ENCODE measurements around the gene GPR78. TPM values are rescaled to one million over a fixed set of nuclear protein-coding genes. Genes with fewer than 3 reads are reported as not detected.

Gene GPR78
- total and polyA plus RNA-seq, 2 donors = 0.05 to 0.91 TPM

- no peak overlapping the region for H3K27ac ChIP-seq (ENCODE audit: low read depth in 1 of 2, low read length in 1 of 2)
- no peak overlapping the region for H3K4me3 ChIP-seq (ENCODE audit: low read length in 2 of 2)
- DNase-seq (ENCODE audit: low read depth in 6 of 9, low spot score in 9 of 9) = no peak
- no peaks in the 10 kb centered on the region for H3K27me3 ChIP-seq (ENCODE audit: control insufficient read depth in 2 of 2, insufficient read depth in 1 of 2, low read length in 1 of 2)
- no peaks in the 10 kb centered on the region for H3K36me3 ChIP-seq (ENCODE audit: control insufficient read depth in 2 of 2, insufficient read depth in 2 of 2, low read length in 1 of 2)
- H3K9me3 ChIP-seq (ENCODE audit: control insufficient read depth in 2 of 2, insufficient read depth in 1 of 2, low read length in 1 of 2) = no peaks in the 10 kb centered on the region
- 87% methylated on average over 9 of the region's 9 CpGs for WGBS
- H3K4me1 ChIP-seq (ENCODE audit: control insufficient read depth in 2 of 2, insufficient read depth in 2 of 2, low read length in 2 of 2) = no peaks in the 10 kb centered on the region
These were observed 29.5 kb upstream of the GPR78 start for GRCh38 chr4:8550691-8551090.

DNA sequence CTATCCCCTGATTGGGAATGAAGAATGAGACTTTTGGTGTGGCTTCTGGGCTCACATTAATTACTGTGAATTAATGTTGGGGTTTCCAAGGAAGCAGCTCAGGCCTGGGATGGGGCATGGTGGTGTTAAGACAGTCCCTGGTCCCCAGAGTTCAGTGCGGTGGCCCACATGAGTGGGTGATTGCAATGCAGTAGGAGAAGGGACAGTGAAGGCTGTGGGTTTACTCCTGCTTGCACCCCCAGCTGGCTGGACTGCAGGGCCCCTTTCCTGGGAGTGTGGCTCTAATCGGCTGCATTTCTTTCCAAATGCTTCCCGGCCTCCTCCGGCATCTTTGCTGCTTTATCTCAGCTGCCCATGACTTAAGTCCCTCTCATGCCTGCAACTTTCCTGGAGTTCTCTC lies 28.2 kb upstream of the GPR78 start:
- Histone ChIP-seq H3K4me1 (ENCODE audit: control insufficient read depth in 2 of 2, insufficient read depth in 2 of 2, low read length in 2 of 2) (no peaks in the 10 kb centered on the region), H3K27ac (ENCODE audit: low read depth in 1 of 2, low read length in 1 of 2) (no peak overlapping the region), H3K36me3 (ENCODE audit: control insufficient read depth in 2 of 2, insufficient read depth in 2 of 2, low read length in 1 of 2) (no peaks in the 10 kb centered on the region), H3K4me3 (ENCODE audit: low read length in 2 of 2) (no peak overlapping the region), H3K27me3 (ENCODE audit: control insufficient read depth in 2 of 2, insufficient read depth in 1 of 2, low read length in 1 of 2) (no peaks in the 10 kb centered on the region), H3K9me3 (ENCODE audit: control insufficient read depth in 2 of 2, insufficient read depth in 1 of 2, low read length in 1 of 2) (no peaks in the 10 kb centered on the region)
- WGBS = 94% methylated on average over 4 of the region's 4 CpGs
- DNase-seq (ENCODE audit: low read depth in 6 of 9, low spot score in 9 of 9) = no peak

DNA sequence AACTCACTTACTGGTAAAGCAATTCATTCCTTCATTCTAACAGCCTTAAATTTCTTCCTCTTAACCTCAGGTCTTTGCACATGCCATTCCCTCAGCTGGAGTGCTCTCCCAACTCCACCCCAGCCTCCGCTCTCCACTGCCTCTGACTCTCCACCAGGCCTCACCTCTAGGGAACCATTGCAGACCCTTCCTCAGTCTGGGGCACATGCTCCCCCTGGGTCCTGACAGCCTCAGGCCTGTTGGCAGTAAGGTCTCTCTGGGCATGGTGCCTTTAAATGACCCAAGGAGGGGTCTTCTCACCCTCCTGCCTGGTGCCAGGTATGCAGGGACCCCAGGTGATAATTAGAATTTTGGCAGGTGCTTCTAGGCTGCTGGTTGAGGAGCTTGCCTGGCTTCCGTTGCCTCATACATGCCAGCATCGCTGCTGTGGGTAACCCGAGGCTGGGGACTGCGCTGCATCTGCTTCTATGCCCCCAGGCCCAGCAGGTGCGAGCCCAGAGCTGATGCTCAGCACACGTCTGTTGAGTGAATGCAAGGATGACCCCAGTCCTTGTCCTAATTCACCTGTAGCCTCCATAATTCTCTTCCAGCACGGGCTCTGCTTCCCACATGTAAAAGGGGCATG lies 27.5 kb upstream of the GPR78 start:
- Histone ChIP-seq H3K4me1 (ENCODE audit: control insufficient read depth in 2 of 2, insufficient read depth in 2 of 2, low read length in 2 of 2) (no peaks in the 10 kb centered on the region), H3K9me3 (ENCODE audit: control insufficient read depth in 2 of 2, insufficient read depth in 1 of 2, low read length in 1 of 2) (no peaks in the 10 kb centered on the region), H3K27me3 (ENCODE audit: control insufficient read depth in 2 of 2, insufficient read depth in 1 of 2, low read length in 1 of 2) (no peaks in the 10 kb centered on the region), H3K27ac (ENCODE audit: low read depth in 1 of 2, low read length in 1 of 2) (no peak overlapping the region), H3K36me3 (ENCODE audit: control insufficient read depth in 2 of 2, insufficient read depth in 2 of 2, low read length in 1 of 2) (no peaks in the 10 kb centered on the region), H3K4me3 (ENCODE audit: low read length in 2 of 2) (no peak overlapping the region)
- no peak for DNase-seq (ENCODE audit: low read depth in 6 of 9, low spot score in 9 of 9)
- 95% methylated on average over 8 of the region's 8 CpGs for WGBS

GRCh38 chr4:8553216-8553615 lies 27.0 kb upstream of the GPR78 start:
- Histone ChIP-seq H3K27me3 (ENCODE audit: control insufficient read depth in 2 of 2, insufficient read depth in 1 of 2, low read length in 1 of 2) (no peaks in the 10 kb centered on the region), H3K27ac (ENCODE audit: low read depth in 1 of 2, low read length in 1 of 2) (no peak overlapping the region), H3K9me3 (ENCODE audit: control insufficient read depth in 2 of 2, insufficient read depth in 1 of 2, low read length in 1 of 2) (no peaks in the 10 kb centered on the region), H3K36me3 (ENCODE audit: control insufficient read depth in 2 of 2, insufficient read depth in 2 of 2, low read length in 1 of 2) (no peaks in the 10 kb centered on the region), H3K4me3 (ENCODE audit: low read length in 2 of 2) (no peak overlapping the region), H3K4me1 (ENCODE audit: control insufficient read depth in 2 of 2, insufficient read depth in 2 of 2, low read length in 2 of 2) (no peaks in the 10 kb centered on the region)
- WGBS = 88% methylated on average over 8 of the region's 8 CpGs
- DNase-seq (ENCODE audit: low read depth in 6 of 9, low spot score in 9 of 9) = no peak

DNA sequence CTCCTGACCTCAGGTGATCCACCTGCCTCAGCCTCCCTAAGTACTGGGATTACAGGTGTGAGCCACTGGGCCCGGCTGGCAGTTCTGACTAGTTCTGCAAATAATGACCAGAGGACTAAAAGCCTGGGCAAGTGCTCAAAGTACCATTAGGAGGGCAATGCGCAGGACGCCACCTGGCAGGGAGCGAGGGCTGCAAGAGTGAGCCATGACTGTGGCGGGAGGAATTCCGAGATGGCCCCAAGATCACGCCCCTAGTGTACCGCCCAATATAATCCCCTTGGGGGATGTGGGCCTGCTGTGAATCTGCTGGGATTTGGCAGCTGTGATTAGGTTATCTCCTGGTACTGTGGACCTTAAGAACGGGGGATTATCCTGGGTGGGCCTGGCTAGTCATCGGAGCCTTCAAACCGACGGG lies 26.2 kb upstream of the GPR78 start:
- no peaks in the 10 kb centered on the region for H3K27me3 ChIP-seq (ENCODE audit: control insufficient read depth in 2 of 2, insufficient read depth in 1 of 2, low read length in 1 of 2)
- no peak for DNase-seq (ENCODE audit: low read depth in 6 of 9, low spot score in 9 of 9)
- H3K9me3 ChIP-seq (ENCODE audit: control insufficient read depth in 2 of 2, insufficient read depth in 1 of 2, low read length in 1 of 2) = no peaks in the 10 kb centered on the region
- H3K4me1 ChIP-seq (ENCODE audit: control insufficient read depth in 2 of 2, insufficient read depth in 2 of 2, low read length in 2 of 2) = no peaks in the 10 kb centered on the region
- no peaks in the 10 kb centered on the region for H3K36me3 ChIP-seq (ENCODE audit: control insufficient read depth in 2 of 2, insufficient read depth in 2 of 2, low read length in 1 of 2)
- WGBS = 87% methylated on average over 12 of the region's 12 CpGs
- no peak overlapping the region for H3K27ac ChIP-seq (ENCODE audit: low read depth in 1 of 2, low read length in 1 of 2)
- no peak overlapping the region for H3K4me3 ChIP-seq (ENCODE audit: low read length in 2 of 2)

DNA sequence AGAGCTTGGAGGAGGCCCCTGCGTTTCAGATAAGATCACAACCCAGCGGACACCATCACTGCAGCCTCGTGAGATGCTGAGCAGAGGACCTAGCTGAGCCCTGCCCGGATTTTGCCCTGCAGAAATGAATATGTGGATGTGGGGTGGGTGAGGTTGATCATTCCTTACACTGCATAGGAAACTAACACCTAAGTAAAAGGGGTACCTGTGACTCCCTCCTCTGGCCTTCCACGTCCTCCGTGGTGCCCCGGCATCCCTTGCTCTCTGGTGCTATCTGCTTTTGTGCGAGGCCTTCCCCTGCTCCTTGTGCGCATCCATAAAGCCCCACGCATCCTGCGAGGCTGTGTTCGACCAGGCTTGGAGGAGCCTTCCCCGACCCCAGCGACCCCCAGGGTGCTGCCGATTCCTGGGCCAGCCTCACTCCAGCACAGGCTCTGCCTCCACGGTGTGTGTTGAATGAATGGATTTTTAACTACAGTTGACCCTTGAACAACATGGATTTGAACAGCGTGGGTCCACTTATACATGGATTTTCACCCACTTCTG lies 25.6 kb upstream of the GPR78 start:
- Histone ChIP-seq H3K27me3 (ENCODE audit: control insufficient read depth in 2 of 2, insufficient read depth in 1 of 2, low read length in 1 of 2) (no peaks in the 10 kb centered on the region), H3K27ac (ENCODE audit: low read depth in 1 of 2, low read length in 1 of 2) (no peak overlapping the region), H3K36me3 (ENCODE audit: control insufficient read depth in 2 of 2, insufficient read depth in 2 of 2, low read length in 1 of 2) (no peaks in the 10 kb centered on the region), H3K4me3 (ENCODE audit: low read length in 2 of 2) (no peak overlapping the region), H3K4me1 (ENCODE audit: control insufficient read depth in 2 of 2, insufficient read depth in 2 of 2, low read length in 2 of 2) (no peaks in the 10 kb centered on the region), H3K9me3 (ENCODE audit: control insufficient read depth in 2 of 2, insufficient read depth in 1 of 2, low read length in 1 of 2) (no peaks in the 10 kb centered on the region)
- 89% methylated on average over 17 of the region's 17 CpGs for WGBS
- no peak for DNase-seq (ENCODE audit: low read depth in 6 of 9, low spot score in 9 of 9)

DNA sequence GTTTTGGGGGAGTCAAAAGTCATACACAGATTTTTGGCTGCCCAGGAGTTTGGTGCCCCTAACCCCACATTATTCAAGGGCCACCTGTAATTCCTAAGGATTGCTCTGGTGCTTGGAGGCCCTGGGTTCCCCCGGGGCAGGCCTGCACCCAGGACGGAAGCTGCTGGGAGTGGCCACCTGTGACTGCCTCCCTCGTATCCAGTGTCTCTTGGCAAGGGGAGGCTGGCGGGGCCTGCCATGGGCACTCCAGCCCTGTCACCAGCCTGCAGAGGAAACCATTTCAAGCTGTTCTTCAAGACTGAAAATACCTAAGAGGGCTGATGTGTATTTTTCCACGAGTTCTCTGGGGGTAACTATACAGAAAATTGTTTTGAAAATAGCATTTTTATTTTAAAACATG lies 24.5 kb upstream of the GPR78 start:
- DNase-seq (ENCODE audit: low read depth in 6 of 9, low spot score in 9 of 9) = no peak
- no peaks in the 10 kb centered on the region for H3K36me3 ChIP-seq (ENCODE audit: control insufficient read depth in 2 of 2, insufficient read depth in 2 of 2, low read length in 1 of 2)
- 81% methylated on average over 5 of the region's 5 CpGs for WGBS

GRCh38 chr4:8556341-8557150 lies 23.6 kb upstream of the GPR78 start:
- WGBS = 89% methylated on average over 17 of the region's 17 CpGs
- Histone ChIP-seq H3K4me1 (ENCODE audit: control insufficient read depth in 2 of 2, insufficient read depth in 2 of 2, low read length in 2 of 2) (no peaks in the 10 kb centered on the region), H3K4me3 (ENCODE audit: low read length in 2 of 2) (no peak overlapping the region), H3K36me3 (ENCODE audit: control insufficient read depth in 2 of 2, insufficient read depth in 2 of 2, low read length in 1 of 2) (no peaks in the 10 kb centered on the region), H3K9me3 (ENCODE audit: control insufficient read depth in 2 of 2, insufficient read depth in 1 of 2, low read length in 1 of 2) (no peaks in the 10 kb centered on the region), H3K27me3 (ENCODE audit: control insufficient read depth in 2 of 2, insufficient read depth in 1 of 2, low read length in 1 of 2) (no peaks in the 10 kb centered on the region), H3K27ac (ENCODE audit: low read depth in 1 of 2, low read length in 1 of 2) (no peak overlapping the region)
- DNase-seq (ENCODE audit: low read depth in 6 of 9, low spot score in 9 of 9) = no peak

More for the DNA sequence above, 24.5 kb upstream of the GPR78 start:
- H3K27ac ChIP-seq (ENCODE audit: low read depth in 1 of 2, low read length in 1 of 2) = no peak overlapping the region
- no peaks in the 10 kb centered on the region for H3K9me3 ChIP-seq (ENCODE audit: control insufficient read depth in 2 of 2, insufficient read depth in 1 of 2, low read length in 1 of 2)
- H3K4me1 ChIP-seq (ENCODE audit: control insufficient read depth in 2 of 2, insufficient read depth in 2 of 2, low read length in 2 of 2) = no peaks in the 10 kb centered on the region
- no peaks in the 10 kb centered on the region for H3K27me3 ChIP-seq (ENCODE audit: control insufficient read depth in 2 of 2, insufficient read depth in 1 of 2, low read length in 1 of 2)
- no peak overlapping the region for H3K4me3 ChIP-seq (ENCODE audit: low read length in 2 of 2)

Data from thymus (tissue), 11 donors.